A375 (cell line): ENCODE data around the gene SIAH2. TPM values are rescaled to one million over a fixed set of nuclear protein-coding genes. Genes with fewer than 3 reads are reported as not detected.

Experiments
- total RNA-seq: library from RNA; depleted of rRNA; stranded (reverse); fragments of >200 nt; shearing (Covaris generic); gene quantifications from 2 replicates; pipeline ENCODE4 v1.2.3, GENCODE V29; 2014; rRNA removed

Gene SIAH2, protein sequence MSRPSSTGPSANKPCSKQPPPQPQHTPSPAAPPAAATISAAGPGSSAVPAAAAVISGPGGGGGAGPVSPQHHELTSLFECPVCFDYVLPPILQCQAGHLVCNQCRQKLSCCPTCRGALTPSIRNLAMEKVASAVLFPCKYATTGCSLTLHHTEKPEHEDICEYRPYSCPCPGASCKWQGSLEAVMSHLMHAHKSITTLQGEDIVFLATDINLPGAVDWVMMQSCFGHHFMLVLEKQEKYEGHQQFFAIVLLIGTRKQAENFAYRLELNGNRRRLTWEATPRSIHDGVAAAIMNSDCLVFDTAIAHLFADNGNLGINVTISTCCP
- 21.4 and 47.8 TPM in 2 replicates for total RNA-seq

GRCh38 chr3:150763122-150763840 is at the start of gene SIAH2:
Gene SIAH2 (minus strand): TSS chr3:150763169. CDS start chr3:150762849, 320 bp downstream.

GRCh38 chr3:150703756-150704344 is 59.1 kb downstream of the SIAH2 start, which contains the start of gene ERICH6:
Gene ERICH6 (minus strand): TSS chr3:150703920. CDS start chr3:150703898, 22 bp downstream.

Other genes with a start within 250 kb of the SIAH2 start
- gene SERP1, start 216.7 kb downstream of the SIAH2 start, total RNA-seq = 359 and 416 TPM in 2 replicates
- 164 and 193 TPM in 2 replicates for gene EIF2A, start 216.4 kb downstream of the SIAH2 start, total RNA-seq
- 32.1 and 39.8 TPM in 2 replicates for gene SELENOT, start 159.8 kb downstream of the SIAH2 start, total RNA-seq
- gene ERICH6, start 59.2 kb downstream of the SIAH2 start, total RNA-seq = not detected in 2 replicates
- gene MINDY4B, start 142.3 kb upstream of the SIAH2 start, total RNA-seq = not detected in 2 replicates
- gene CLRN1, start 209.6 kb upstream of the SIAH2 start, total RNA-seq = not detected in 2 replicates